Esophagus squamous epithelium (tissue), 5 donors: ENCODE results near the gene NMRAL1. TPM values are rescaled to one million over a fixed set of nuclear protein-coding genes. Genes with fewer than 3 reads are reported as not detected.

Experiments
- DNase-seq: peaks from one replicate; lab custom pipeline; 2025; lab: John Stamatoyannopoulos, UW
- H3K27ac ChIP-seq, 4 donors: fragments of 200-600 bp; sonication (generic); one replicate each; pipeline ENCODE4 v1.5.1; 2016 to 2019; ENCODE audit warnings: mild to moderate bottlenecking in 1 of 4
- H3K27me3 ChIP-seq, 4 donors: fragments of 200-600 bp; sonication (generic); 1 replicate in 3 of 4; 2 replicates in 1 of 4; pipeline versions ENCODE4 v1.5.1 to v1.6.0; 2017 to 2021; ENCODE audit warnings: antibody characterized with exemption in 1 of 4
- H3K36me3 ChIP-seq, 3 donors: fragments of 200-600 bp; sonication (generic); one replicate each; pipeline ENCODE4 v1.5.1; 2016 to 2019
- H3K4me1 ChIP-seq, 3 donors: fragments of 200-600 bp; sonication (generic); one replicate each; pipeline ENCODE4 v1.5.1; 2017 to 2019
- H3K4me3 ChIP-seq, 4 donors: fragments of 200-600 bp; sonication (generic); 1 replicate in 3 of 4; 2 replicates in 1 of 4; pipeline ENCODE4 v1.5.1; 2016 to 2019; ENCODE audit warnings: mild to moderate bottlenecking in 2 of 4, moderate library complexity in 1 of 4
- H3K9me3 ChIP-seq, 3 donors: fragments of 200-600 bp; sonication (generic); one replicate each; pipeline ENCODE4 v1.5.1; 2016 to 2019
- CTCF ChIP-seq, 6 experiments: fragments of 450-650 bp in 4 of 6; fragments of 200-600 bp in 2 of 6; sonication (generic) in 2 of 6; IDR thresholded peaks; one replicate each; pipeline ENCODE4 v1.5.1; 2016 to 2019; ENCODE audit warnings: antibody characterized with exemption in 6 of 6, mild to moderate bottlenecking in 4 of 6, moderate library complexity in 4 of 6
- POLR2A ChIP-seq, 4 donors: fragments of 450-650 bp; IDR thresholded peaks; one replicate each; pipeline ENCODE4 v1.6.1; 2017; ENCODE audit warnings: antibody characterized with exemption in 4 of 4, mild to moderate bottlenecking in 4 of 4, moderate library complexity in 3 of 4
- WGBS, 2 donors: methylation state at CpG; one replicate each; pipeline ENCODE4 v1.1.5; 2018; 5-methylcytosine and 5-hydroxymethylcytosine counted together
- intact Hi-C: fragments of 100-400 bp; cut with DNase I; formaldehyde crosslinking; loops from one replicate; pipeline ENCODE4 v1.15.0; 2022
- total RNA-seq, 4 donors: library from RNA; depleted of rRNA; stranded (reverse); fragments of >200 nt; gene quantifications; one replicate each; pipeline ENCODE4 v1.1.0, GENCODE V29; 2016
- donor health status: DM: yes; HTN: yes; CAD: no.

Gene NMRAL1
- total RNA-seq, 4 donors from 2014 or later: 25.4 to 55.5 (median 34.9) TPM

GRCh38 chr16:4491898-4492297 lies 17.5 kb upstream of the NMRAL1 start:
- Histone ChIP-seq H3K27me3 (no peaks in the 10 kb centered on the region), H3K9me3 (no peaks in the 10 kb centered on the region), H3K4me3 (no peak overlapping the region), H3K36me3 (peaks cover 0 to 36% (median 0%) of the 10 kb centered on the region in 3 donors), H3K27ac (no peak overlapping the region), H3K4me1 (peaks cover under 1 to 59% (median 35%) of the 10 kb centered on the region in 3 donors)
- WGBS, 2 donors: 92 to 100% methylated on average over 4 of the region's 4 CpGs
- intact Hi-C loops: no loop called here
- TF ChIP-seq CTCF (IDR thresholded peaks at IDR 0.05) (no peak), POLR2A (IDR thresholded peaks at IDR 0.05) (no peak)
- DNase-seq: no peak

GRCh38 chr16:4489030-4489429 lies 14.6 kb upstream of the NMRAL1 start:
- H3K9me3 ChIP-seq: no peaks in the 10 kb centered on the region
- intact Hi-C loops: no loop called here
- H3K4me3 ChIP-seq: no peak overlapping the region
- H3K27ac ChIP-seq: peak overlapping the region; percentile 13 to 65 (median 59)
- WGBS, 2 donors: 91 to 93% methylated on average over 5 of the region's 5 CpGs
- H3K27me3 ChIP-seq: no peaks in the 10 kb centered on the region
- peaks cover 0 to 39% (median 26%) of the 10 kb centered on the region in 3 donors for H3K4me1 ChIP-seq
- TF ChIP-seq POLR2A (IDR thresholded peaks at IDR 0.05): no peak
- no peak for TF ChIP-seq CTCF (IDR thresholded peaks at IDR 0.05)
- peaks cover 0 to 57% (median 3%) of the 10 kb centered on the region in 3 donors for H3K36me3 ChIP-seq
- DNase-seq: no peak

- DNase-seq: no peak
- intact Hi-C loops: no loop called here
- Histone ChIP-seq H3K4me3 (no peak overlapping the region), H3K9me3 (no peaks in the 10 kb centered on the region), H3K4me1 (peaks cover 0 to 39% (median 26%) of the 10 kb centered on the region in 3 donors), H3K27ac (peak overlapping the region; percentile 13 to 65 (median 59)), H3K27me3 (no peaks in the 10 kb centered on the region), H3K36me3 (peaks cover 0 to 62% (median 3%) of the 10 kb centered on the region in 3 donors)
- 62 to 67% methylated on average over 1 of the region's 1 CpG for WGBS, 2 donors
- TF ChIP-seq POLR2A (IDR thresholded peaks at IDR 0.05) (no peak), CTCF (IDR thresholded peaks at IDR 0.05) (no peak)
Measured at GRCh38 chr16:4488499-4488967, 14.1 kb upstream of the NMRAL1 start.

- WGBS, 2 donors: 32 to 45% methylated on average over 5 of the region's 5 CpGs
- TF ChIP-seq POLR2A (IDR thresholded peaks at IDR 0.05): no peak
- TF ChIP-seq CTCF (IDR thresholded peaks at IDR 0.05): no peak
- Histone ChIP-seq H3K36me3 (peaks cover 0 to 67% (median 3%) of the 10 kb centered on the region in 3 donors), H3K27ac (peak overlapping the region in 3 of 4 donors; percentile 56 to 65 (median 62)), H3K9me3 (no peaks in the 10 kb centered on the region), H3K27me3 (no peaks in the 10 kb centered on the region), H3K4me3 (no peak overlapping the region), H3K4me1 (peaks cover 0 to 39% (median 26%) of the 10 kb centered on the region in 3 donors)
- no peak for DNase-seq
- intact Hi-C loops: no loop called here
Measured at GRCh38 chr16:4487955-4488498, 13.6 kb upstream of the NMRAL1 start.

- Histone ChIP-seq H3K4me3 (no peak overlapping the region), H3K27ac (peak overlapping the region; percentile 15 to 70 (median 62)), H3K4me1 (peaks cover 0 to 46% (median 26%) of the 10 kb centered on the region in 3 donors), H3K9me3 (no peaks in the 10 kb centered on the region), H3K36me3 (peaks cover 0 to 62% (median 3%) of the 10 kb centered on the region in 3 donors), H3K27me3 (no peaks in the 10 kb centered on the region)
- no peak for TF ChIP-seq POLR2A (IDR thresholded peaks at IDR 0.05)
- no peak for DNase-seq
- WGBS, 2 donors: 85 to 86% methylated on average over 3 of the region's 3 CpGs
- intact Hi-C loops: no loop called here
Measured at GRCh38 chr16:4486126-4486893, 11.9 kb upstream of the NMRAL1 start.
